ENCODE measurements around the gene TCEAL7.
"Not testable (repeated sequence)": the region's sequence is repeated elsewhere in the genome, so short reads cannot be mapped to it uniquely, and the experiment has no call there.

The TCEAL7 gene

DNA sequence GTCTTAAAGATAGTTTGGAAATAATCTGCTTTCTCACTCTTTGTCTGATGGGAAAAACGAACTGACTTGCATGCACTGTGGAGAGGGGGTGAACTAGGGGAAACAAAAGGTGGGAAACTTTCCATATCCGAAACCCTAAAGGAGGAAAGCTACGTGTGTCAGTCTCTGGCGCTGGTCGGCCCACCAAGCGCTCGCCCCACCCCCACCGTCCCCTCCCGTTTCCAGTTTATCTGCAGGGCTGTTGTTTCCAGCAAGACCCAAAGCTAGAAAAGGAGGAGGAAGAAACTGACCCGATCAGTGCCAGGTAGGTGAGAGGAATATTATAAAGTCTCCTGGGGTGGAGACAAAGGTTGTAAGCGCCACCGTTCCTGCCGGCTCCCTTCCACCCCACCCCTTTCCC lies 26.8 kb downstream of the TCEAL7 start:
- peak overlapping the region; percentile 55 for H3K4me3 ChIP-seq (ENCODE audit: low read length)
- TF ChIP-seq ZNF274 (IDR thresholded peaks at IDR 0.05; ENCODE audit: low read depth, low read length): no peak

DNA sequence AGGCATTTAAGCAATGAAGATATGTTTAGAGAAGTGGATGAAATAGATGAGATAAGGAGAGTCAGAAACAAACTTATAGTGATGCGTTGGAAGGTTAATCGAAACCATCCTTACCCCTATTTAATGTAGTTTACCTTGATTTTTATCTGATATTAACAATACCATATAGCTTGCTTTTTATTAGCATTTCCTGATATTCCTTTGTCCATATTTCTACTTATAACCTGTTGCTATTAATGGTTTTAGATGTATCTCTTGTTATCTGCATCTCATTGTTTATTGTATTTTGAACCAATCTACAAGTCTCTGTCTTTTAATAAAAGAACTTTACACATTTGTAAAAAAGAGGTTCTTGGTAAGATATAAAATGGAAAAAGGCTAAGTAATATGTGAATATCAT lies 27.8 kb downstream of the TCEAL7 start:
- TF ChIP-seq ZNF274 (IDR thresholded peaks at IDR 0.05; ENCODE audit: low read depth, low read length): no peak
- no peak overlapping the region for H3K4me3 ChIP-seq (ENCODE audit: low read length)

DNA sequence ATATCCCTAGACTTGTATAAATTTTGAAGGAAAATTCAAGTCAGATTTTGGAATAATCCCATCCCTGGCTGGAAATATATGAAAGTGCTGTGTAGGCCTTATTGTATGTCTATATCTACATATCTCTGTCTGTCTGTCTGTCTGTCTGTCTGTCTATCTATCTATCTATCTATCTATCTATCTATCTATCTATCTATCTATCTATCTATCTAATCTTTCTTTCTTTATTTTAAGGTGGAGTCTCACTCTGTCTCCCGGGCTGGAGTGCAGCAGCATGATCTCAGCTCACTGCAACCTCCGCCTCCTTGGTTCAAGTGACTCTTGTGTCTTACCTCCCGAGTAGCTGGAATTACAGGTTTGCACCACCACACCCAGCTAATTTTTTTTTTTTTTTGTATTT lies 29.6 kb downstream of the TCEAL7 start:
- H3K4me3 ChIP-seq (ENCODE audit: low read length): not testable (repeated sequence)

DNA sequence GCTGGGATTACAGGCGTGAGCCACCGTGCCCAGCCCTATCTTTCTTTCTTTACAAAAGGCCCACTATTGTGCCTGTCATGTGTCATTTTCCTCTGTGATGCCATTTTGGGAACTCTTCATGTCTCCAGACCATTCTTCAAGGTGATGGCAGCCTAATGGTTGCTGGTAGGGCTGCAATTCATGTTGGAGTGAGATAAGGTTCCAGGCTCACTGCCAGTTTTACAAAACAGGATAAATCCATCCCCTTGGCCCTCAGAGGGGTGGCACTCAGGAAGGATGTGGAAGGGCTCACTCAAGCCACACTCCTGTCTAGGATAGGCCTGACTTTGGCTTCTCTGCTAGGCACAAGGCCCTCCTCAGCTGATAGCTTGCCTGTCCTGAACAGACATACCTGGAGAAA lies 30.1 kb downstream of the TCEAL7 start:
- no peak overlapping the region for H3K4me3 ChIP-seq (ENCODE audit: low read length)
- no peak for TF ChIP-seq ZNF274 (IDR thresholded peaks at IDR 0.05; ENCODE audit: low read depth, low read length)

DNA sequence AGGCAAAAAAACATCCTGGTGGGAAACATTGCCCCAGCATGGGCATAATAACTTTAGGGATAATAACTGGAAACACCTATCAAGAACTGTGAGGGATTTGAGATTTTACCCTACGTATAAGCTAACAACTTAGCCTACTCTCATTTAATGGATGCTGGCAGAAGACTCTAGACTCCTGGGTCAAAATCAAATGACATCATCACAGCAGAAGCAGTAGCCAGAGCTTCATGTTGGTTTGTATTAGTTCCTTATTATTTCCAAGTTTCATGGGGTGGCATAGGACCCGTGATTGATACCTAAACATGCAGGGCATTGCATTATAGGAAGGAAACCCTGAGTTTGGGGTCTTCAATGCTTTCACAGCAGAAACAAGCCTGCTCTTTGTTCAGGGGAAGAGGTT lies 30.9 kb downstream of the TCEAL7 start:
- no peak for TF ChIP-seq ZNF274 (IDR thresholded peaks at IDR 0.05; ENCODE audit: low read depth, low read length)
- H3K4me3 ChIP-seq (ENCODE audit: low read length): no peak overlapping the region

DNA sequence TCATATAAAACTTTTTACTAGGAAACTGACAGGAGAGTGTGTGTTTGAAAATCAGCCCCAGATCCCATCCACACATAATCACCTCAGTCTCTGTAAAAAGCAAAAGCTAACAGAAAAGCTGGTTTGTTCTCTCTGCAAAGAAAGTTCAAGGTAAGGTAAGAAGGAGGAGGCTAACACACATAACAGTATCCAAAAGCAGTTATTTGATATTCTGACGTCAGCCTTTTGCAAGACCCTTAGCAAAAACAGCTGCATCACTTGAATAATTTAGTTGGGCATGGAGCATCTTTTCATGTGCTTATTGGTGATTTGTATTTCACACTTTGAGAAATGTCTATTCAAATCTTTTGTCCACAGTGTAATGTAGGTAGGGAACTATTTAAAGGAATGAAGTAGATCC lies 31.8 kb downstream of the TCEAL7 start:
- H3K4me3 ChIP-seq (ENCODE audit: low read length): no peak overlapping the region
- no peak for TF ChIP-seq ZNF274 (IDR thresholded peaks at IDR 0.05; ENCODE audit: low read depth, low read length)

DNA sequence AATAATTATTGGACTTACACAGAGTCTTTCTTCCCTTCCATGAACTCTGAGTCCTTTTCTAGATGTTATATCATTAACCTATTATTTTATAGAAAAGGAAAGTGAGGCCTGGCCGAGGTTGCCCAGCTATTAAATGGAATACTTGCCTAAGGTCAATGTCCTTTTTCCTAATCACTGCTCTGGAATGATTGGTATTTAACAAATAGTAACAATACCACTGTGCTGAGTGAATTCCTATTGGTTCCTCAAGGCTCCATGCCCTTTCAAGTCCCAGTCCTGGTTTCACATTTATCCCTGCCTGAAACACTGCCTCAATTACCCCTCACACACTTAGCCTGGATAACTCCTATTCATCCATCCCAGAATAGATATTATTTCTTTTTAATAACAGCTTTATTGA lies 32.4 kb downstream of the TCEAL7 start:
- no peak for TF ChIP-seq ZNF274 (IDR thresholded peaks at IDR 0.05; ENCODE audit: low read depth, low read length)
- H3K4me3 ChIP-seq (ENCODE audit: low read length): no peak overlapping the region

DNA sequence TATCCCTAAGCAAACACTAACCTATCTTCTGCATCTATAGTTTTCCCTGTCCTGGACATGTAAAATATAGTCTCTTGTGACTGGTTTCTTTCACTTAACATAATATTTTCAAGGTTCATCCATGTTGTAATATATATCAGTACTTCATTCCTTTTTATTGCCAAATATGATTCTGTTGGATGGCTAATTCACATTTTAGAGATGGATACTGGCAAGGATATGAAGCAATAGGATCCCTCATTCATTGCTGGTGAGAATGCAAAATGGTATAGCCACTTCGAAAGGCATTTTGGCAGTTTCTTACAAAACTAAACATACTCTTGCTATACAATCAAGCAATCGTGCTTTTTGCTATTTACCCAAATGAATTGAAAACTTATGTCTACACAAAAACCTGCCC lies 33.0 kb downstream of the TCEAL7 start:
- no peak overlapping the region for H3K4me3 ChIP-seq (ENCODE audit: low read length)
- no peak for TF ChIP-seq ZNF274 (IDR thresholded peaks at IDR 0.05; ENCODE audit: low read depth, low read length)

DNA sequence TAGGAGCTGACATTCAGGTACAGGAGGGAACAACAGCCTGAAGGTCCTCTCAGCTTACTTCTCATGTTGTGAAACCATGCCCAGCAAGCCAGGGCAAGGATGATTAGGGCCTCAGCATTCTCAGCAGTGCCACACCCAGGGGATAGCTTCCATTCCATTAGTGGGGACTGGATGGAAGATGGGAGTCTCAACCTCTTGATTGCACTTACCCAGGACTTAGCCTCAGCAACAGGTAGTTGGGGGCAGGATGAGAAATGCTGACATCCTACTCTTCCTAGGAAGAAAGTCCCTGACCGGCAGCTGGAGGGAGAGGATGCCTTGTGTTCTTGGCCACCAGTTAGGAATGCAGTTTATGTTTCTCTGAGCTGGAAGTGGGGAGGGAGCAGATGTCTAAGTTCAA lies 37.5 kb downstream of the TCEAL7 start:
- no peak overlapping the region for H3K4me3 ChIP-seq (ENCODE audit: low read length)
- TF ChIP-seq ZNF274 (IDR thresholded peaks at IDR 0.05; ENCODE audit: low read depth, low read length): no peak

DNA sequence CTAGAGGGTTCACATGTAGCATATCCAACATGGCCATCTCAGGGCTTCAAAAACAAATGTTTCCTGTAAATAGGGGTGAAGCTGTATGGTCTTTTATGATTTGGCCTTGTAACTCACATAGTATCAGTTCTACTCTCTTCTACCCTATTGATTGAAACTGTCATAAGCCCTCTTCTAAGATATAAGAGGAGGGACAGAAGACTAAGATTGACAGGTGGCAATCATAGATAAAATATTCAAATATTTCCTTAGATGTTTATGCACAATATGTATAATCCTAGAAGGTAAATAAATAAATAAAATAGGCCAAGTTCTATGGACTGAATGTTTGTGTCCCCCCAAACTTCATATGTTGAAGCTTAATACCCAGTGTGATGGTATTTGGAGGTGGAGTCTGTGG lies 39.4 kb downstream of the TCEAL7 start:
- TF ChIP-seq ZNF274 (IDR thresholded peaks at IDR 0.05; ENCODE audit: low read depth, low read length): no peak
- no peak overlapping the region for H3K4me3 ChIP-seq (ENCODE audit: low read length)

DNA sequence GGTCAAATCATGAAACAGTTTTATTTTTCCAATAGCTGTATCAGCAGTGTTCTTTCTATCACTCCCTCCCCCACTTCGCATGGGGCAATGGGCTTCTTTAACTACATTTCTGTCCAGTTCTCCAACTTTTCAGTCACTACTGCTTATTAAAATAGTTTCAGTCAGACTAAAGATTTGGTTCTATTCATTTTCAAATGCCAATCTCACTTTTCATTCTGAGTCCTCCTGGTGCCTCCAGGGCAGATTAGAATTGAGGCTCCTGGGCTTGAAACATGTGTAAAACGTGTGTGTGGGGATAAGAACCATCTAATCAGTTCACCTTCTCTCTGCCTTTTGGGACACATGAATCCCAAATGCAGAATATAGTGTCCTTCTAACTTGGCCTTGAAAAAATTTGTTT lies 42.8 kb downstream of the TCEAL7 start:
- no peak for TF ChIP-seq ZNF274 (IDR thresholded peaks at IDR 0.05; ENCODE audit: low read depth, low read length)
- H3K4me3 ChIP-seq (ENCODE audit: low read length): no peak overlapping the region

DNA sequence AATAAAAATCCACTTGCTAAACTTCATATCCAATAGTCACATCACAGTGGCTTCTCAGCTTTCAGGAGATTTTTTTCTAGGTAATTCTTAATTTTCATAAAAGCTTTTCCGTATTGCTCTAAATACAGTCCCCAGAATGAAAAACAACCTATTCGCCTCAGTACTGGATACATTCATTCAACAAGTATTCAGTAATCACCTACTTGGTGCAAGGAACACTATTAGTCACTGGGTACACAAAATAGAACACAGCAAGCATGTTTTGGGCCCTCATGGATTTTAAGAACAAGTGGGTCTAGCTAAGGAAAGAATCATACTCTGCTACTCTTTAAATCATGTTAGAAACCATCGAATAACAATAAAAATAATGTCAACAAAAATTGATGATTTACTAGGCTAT lies 43.5 kb downstream of the TCEAL7 start:
- no peak overlapping the region for H3K4me3 ChIP-seq (ENCODE audit: low read length)
- no peak for TF ChIP-seq ZNF274 (IDR thresholded peaks at IDR 0.05; ENCODE audit: low read depth, low read length)

DNA sequence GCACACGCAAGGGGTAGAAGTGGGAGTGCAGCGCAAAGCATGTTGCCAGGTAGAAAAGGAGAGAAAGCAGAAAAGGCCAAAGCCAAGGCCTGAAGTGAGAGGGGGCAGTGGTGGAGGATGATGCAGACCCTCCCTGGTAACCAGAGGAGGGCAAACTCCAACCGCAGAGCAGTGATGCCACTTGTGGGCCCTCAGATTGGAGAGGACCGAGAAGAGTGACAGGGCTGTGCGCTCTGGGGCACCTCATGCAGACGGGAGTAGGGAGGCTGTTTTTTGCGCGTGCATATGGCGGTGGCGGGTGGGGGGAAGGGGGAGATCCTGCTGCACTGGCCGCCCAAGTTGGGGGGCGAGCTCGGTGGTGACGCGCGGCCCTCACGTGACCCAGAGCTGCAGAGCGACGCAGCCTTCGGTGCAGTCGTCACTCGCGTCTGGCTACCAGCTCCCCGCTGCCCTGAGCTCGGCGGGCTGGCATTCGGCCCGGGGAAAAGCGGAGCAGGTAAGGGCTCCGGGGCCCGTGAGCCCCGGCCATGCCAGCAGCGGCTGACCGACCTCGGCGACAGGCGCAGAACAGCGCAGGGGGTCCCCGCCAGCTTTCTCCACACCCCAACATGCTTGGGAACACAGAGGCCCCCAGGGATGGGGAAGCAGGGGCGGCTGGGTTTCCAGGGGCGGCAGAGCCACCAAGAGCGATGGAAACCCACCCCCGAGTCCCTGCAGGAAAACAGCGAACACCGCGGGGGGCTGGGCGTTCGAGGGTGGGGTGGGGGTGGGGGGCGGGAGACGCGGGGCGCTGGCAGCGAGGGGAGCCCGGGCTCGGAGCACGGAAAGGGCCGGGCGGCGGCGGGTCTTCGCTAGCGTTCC lies 46.3 kb downstream of the TCEAL7 start, which contains the start of gene BEX3:
TSS of gene BEX3 (plus strand) at position 421 of the 861 bp plus-strand sequence. CDS start 984 bp downstream, outside the sequence.
- TF ChIP-seq ZNF274 (IDR thresholded peaks at IDR 0.05; ENCODE audit: low read depth, low read length): no peak
- H3K4me3 ChIP-seq (ENCODE audit: low read length): peak within 1 kb of the TSS; percentile 53

DNA sequence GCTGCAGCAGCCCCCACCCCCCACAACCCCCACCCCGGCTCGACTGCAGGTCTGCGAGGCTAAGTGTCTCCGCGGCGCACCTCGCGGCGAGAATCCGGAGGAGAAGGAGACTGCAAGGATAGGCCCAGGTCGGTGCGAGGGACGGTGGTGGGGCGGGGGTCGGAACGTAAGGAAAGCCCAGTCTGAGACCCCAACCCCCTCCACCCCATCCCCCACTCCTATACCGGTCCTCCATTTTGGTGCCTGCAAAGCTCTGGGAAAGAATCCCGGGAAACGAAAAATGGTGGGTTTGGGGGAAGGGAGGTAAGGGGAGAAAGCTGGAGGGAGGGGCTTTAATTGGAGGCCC lies 46.9 kb downstream of the TCEAL7 start:
- peak overlapping the region; percentile 32; the same call in 1 of the 2 replicates for H3K4me3 ChIP-seq (ENCODE audit: low read length)
- TF ChIP-seq ZNF274 (IDR thresholded peaks at IDR 0.05; ENCODE audit: low read depth, low read length): no peak

DNA sequence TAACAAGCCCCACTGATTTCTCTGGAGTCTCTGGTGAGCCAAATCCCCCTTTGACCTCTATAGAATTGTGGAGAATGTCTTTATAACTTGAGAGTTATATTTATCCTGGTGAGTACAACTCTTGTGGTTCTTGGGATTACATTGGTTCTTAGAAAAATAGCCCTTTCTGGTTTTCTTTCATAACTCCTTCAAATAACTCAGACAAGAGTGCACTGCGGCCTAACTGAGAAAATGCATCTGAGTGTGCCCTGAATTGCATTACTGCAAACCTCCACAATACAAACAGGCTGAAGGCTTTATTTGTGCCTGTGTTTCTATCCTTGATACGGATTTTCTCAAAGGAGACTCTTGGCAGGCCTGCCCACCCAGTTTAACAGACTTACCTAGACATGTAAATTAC lies 49.0 kb downstream of the TCEAL7 start:
- H3K4me3 ChIP-seq (ENCODE audit: low read length): no peak overlapping the region
- TF ChIP-seq ZNF274 (IDR thresholded peaks at IDR 0.05; ENCODE audit: low read depth, low read length): no peak

Measured in GM08714 (cell line).